ENCODE results near the gene ESYT1. TPM values are rescaled to one million over a fixed set of nuclear protein-coding genes. Genes with fewer than 3 reads are reported as not detected.

ESYT1 gene
- total RNA-seq, 3 donors from 2014 or later, result 44.9 to 75.7 (median 52.0) TPM

DNA sequence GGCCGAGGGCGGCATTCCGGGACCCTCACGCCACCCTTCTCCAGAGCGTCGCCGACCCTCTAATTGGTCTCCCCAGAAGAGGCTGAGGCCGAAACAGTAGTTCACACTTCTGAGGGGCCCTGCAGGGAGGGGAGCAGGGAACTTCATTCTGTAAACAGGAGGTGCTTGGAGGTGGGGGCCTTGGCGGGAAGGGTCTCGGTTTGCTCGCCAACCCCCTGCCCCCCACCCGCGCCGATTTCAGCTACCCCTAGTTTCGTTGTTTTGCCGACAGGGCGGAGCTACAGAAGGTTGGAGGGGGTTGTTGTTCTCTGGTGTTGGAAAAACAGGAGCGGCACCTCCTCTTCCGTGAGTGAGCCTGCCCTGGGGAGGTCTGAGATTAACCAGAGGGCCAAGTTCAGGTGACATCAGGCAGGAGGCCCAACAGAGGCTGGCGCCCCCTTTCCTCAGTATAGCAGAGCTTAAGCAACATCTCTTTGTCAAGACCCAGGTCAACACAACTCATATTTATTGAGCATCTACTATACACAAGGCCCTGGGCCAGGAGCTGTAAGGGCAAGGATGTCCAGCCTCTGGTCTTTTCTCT lies 47.4 kb upstream of the ESYT1 start:
- Histone ChIP-seq H3K9me3 (no peaks in the 10 kb centered on the region), H3K4me3 (peak overlapping the region; percentile 90), H3K4me1 (ENCODE audit: low read depth) (peaks cover 32% of the 10 kb centered on the region), H3K36me3 (ENCODE audit: low read depth) (no peaks in the 10 kb centered on the region)
- intact Hi-C loops (cut with DNase I, micrococcal nuclease), result no loop called here
- ATAC-seq, result peak; percentile 62
- peak; percentile 76 to 82 (median 82) for DNase-seq
- TF ChIP-seq, protein P1, sequence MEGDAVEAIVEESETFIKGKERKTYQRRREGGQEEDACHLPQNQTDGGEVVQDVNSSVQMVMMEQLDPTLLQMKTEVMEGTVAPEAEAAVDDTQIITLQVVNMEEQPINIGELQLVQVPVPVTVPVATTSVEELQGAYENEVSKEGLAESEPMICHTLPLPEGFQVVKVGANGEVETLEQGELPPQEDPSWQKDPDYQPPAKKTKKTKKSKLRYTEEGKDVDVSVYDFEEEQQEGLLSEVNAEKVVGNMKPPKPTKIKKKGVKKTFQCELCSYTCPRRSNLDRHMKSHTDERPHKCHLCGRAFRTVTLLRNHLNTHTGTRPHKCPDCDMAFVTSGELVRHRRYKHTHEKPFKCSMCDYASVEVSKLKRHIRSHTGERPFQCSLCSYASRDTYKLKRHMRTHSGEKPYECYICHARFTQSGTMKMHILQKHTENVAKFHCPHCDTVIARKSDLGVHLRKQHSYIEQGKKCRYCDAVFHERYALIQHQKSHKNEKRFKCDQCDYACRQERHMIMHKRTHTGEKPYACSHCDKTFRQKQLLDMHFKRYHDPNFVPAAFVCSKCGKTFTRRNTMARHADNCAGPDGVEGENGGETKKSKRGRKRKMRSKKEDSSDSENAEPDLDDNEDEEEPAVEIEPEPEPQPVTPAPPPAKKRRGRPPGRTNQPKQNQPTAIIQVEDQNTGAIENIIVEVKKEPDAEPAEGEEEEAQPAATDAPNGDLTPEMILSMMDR (IDR thresholded peaks at IDR 0.05), result no peak

DNA sequence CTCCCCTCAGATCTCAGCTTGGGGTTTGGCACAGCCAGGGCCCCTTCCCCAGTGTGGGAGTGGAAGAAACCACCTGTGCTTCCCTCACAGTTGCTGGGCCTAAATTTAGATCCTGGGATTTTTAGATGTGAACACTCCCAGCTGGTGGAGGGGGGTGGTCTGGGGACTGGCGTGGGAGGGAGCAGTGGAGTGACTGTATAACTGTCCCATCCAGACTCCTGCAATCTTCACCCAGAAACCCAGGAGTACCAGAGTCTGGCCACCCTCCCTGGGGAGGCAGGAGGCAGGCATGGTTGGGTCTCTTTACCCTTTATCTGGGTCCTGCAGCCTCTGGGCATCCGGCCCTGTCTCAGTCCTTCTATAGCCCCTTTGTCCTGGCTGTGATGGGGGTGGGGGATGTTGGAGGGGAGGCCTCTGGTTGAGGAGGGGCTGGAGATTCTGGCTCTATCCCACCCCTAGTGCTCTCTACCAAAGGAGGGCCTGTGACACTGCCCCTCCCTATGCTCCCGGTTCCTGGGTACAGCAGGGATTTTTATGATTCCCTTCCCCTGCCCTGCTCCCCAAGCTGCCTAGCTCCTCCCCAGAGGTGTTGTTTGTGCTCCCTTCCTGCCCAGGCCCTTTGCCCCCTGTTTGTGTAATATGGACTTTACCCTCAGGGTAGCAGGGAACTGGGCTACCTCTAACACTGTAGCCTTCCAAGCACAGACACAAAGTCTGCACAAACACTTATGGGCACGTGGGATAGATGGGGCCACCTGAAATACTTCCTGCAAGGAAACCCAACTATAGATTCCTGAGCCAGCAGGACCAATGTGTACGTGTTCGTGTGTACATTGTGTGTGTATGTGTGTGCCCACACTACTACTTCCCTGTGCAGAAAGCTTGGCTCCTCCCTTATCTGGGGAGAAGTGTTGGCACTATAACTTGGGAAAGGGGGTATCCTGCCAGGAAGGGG lies 46.4 kb upstream of the ESYT1 start:
- Histone ChIP-seq H3K4me1 (ENCODE audit: low read depth) (peaks cover 39% of the 10 kb centered on the region), H3K4me3 (peak overlapping the region; percentile 25), H3K36me3 (ENCODE audit: low read depth) (no peaks in the 10 kb centered on the region), H3K9me3 (no peaks in the 10 kb centered on the region)
- DNase-seq, result peak; percentile 78 to 84 (median 78)
- TF ChIP-seq, protein P1 (IDR thresholded peaks at IDR 0.05), result no peak
- intact Hi-C loops (cut with DNase I, micrococcal nuclease), result no loop called here
- peak; percentile 69 for ATAC-seq

DNA sequence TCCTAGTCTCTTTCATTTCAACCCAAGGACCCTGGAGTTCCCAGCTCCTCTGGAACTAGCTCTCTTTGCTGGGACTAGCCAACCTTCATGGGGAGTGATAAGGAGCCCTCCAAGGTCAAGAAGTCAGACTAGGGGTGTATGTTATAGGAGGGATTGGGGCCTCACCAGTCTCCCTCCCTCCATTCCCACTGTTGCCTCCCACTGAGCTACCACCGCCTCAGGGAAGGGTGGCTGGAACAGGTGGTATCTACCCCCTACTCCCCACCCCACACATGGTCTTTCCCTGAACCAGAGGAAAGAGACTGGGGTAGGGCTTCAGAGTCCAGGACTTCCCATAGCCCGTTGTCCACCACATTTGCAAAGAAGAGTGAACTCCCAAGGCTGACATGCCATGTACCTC lies 45.7 kb upstream of the ESYT1 start:
- Histone ChIP-seq H3K9me3 (no peaks in the 10 kb centered on the region), H3K4me3 (no peak overlapping the region), H3K36me3 (ENCODE audit: low read depth) (no peaks in the 10 kb centered on the region), H3K4me1 (ENCODE audit: low read depth) (peaks cover 42% of the 10 kb centered on the region)
- TF ChIP-seq, protein P1 (IDR thresholded peaks at IDR 0.05), result no peak
- no peak for DNase-seq
- intact Hi-C loops (cut with DNase I, micrococcal nuclease), result no loop called here
- ATAC-seq, result no peak

DNA sequence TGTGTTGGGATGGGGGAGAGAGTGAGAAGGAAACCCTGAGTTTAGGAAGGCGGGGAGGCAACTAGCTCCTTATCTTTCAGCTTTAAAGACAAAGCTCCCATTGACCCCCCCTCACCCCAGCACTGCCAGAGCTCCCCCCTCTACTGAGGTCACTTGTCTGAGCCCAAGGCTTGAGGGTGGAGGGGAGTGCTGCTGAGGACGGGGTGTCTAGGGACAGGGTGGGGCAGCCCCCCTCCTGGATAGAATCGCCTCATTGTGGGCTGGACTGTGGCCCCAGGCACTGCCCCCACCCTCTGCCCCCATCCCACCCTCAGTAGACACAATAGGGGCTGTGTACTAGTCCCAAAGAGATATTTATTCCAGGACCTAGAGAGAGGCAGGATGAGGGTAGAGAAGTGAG lies 45.1 kb upstream of the ESYT1 start:
- peaks cover 42% of the 10 kb centered on the region for H3K4me1 ChIP-seq (ENCODE audit: low read depth)
- no peaks in the 10 kb centered on the region for H3K9me3 ChIP-seq
- TF ChIP-seq, protein P1 (IDR thresholded peaks at IDR 0.05), result no peak
- ATAC-seq (no peak), DNase-seq (no peak)
- no peaks in the 10 kb centered on the region for H3K36me3 ChIP-seq (ENCODE audit: low read depth)
- no peak overlapping the region for H3K4me3 ChIP-seq
- intact Hi-C loops (cut with DNase I, micrococcal nuclease), result no loop called here

DNA sequence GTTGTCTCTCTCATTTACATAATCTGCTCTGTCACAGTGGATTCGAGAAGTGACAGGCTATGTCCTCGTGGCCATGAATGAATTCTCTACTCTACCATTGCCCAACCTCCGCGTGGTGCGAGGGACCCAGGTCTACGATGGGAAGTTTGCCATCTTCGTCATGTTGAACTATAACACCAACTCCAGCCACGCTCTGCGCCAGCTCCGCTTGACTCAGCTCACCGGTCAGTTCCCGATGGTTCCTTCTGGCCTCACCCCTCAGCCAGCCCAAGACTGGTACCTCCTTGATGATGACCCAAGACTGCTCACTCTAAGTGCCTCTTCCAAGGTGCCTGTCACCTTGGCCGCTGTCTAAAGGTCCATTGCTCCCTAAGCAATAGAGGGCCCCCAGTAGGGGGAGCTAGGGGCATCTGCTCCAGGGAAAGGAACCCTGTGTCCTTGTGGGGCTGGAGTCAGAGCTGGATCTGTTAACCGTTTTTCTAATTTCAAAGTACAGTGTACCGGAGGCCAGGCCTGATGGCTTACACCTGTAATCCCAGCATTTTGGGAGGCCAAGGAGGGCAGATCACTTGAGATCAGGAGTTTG lies 43.0 kb upstream of the ESYT1 start:
- peak in 1 of 3 donors; percentile 61 for DNase-seq
- no peaks in the 10 kb centered on the region for H3K36me3 ChIP-seq (ENCODE audit: low read depth)
- intact Hi-C loops (cut with DNase I, micrococcal nuclease), result no loop called here
- no peak for ATAC-seq
- H3K4me3 ChIP-seq, result no peak overlapping the region
- H3K4me1 ChIP-seq (ENCODE audit: low read depth), result peaks cover 33% of the 10 kb centered on the region
- TF ChIP-seq, protein P1 (IDR thresholded peaks at IDR 0.05), result no peak
- no peaks in the 10 kb centered on the region for H3K9me3 ChIP-seq

Measured in mucosa of descending colon (tissue), 3 donors.